GM18498 (cell line): ENCODE data around the gene NCAPD2.
"Not testable (repeated sequence)": the region's sequence is repeated elsewhere in the genome, so short reads cannot be mapped to it uniquely, and the experiment has no call there.

Source experiments
- ATAC-seq: cut with Tn5 transposase; IDR thresholded peaks from one replicate; pipeline ENCODE4 v1.9.1; 2021; ENCODE audit warnings: mild to moderate bottlenecking, moderate library complexity; ENCODE audit not compliant: unreplicated experiment

The NCAPD2 gene

GRCh38 chr12:6532051-6532926, 38.4 kb downstream of the NCAPD2 start:
- ATAC-seq: no peak

DNA sequence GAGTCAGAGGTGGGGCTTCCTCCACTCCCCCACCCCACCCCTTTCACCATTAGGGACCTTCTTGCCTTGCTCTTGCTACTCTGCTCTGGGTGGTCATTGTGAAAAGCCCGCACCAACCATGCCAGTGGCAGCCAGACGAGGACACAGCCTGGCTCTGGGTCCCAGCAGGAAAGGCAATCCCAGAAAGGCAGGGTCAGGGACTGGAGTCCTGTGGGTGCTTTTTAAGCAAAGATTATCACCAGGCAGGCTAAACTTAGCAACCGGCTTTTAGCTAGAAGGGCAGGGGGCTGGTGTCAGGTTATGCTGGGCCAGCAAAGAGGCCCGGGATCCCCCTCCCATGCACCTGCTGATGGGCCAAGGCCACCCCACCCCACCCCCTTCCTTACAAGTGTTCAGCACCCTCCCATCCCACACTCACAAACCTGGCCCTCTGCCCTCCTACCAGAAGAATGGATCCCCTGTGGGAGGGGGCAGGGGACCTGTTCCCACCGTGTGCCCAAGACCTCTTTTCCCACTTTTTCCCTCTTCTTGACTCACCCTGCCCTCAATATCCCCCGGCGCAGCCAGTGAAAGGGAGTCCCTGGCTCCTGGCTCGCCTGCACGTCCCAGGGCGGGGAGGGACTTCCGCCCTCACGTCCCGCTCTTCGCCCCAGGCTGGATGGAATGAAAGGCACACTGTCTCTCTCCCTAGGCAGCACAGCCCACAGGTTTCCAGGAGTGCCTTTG, 39.2 kb downstream of the NCAPD2 start:
- ATAC-seq: peak; percentile 9

- ATAC-seq: no peak
Observed at GRCh38 chr12:6533653-6533922, 39.7 kb downstream of the NCAPD2 start.

- ATAC-seq: peak; percentile 65
Observed at GRCh38 chr12:6533923-6534694, 40.2 kb downstream of the NCAPD2 start, which contains the start of gene GAPDH. Gene GAPDH (plus strand): TSS chr12:6534517. CDS start chr12:6534833, 316 bp downstream.

GRCh38 chr12:6534695-6534944, 40.7 kb downstream of the NCAPD2 start:
- no peak for ATAC-seq

DNA sequence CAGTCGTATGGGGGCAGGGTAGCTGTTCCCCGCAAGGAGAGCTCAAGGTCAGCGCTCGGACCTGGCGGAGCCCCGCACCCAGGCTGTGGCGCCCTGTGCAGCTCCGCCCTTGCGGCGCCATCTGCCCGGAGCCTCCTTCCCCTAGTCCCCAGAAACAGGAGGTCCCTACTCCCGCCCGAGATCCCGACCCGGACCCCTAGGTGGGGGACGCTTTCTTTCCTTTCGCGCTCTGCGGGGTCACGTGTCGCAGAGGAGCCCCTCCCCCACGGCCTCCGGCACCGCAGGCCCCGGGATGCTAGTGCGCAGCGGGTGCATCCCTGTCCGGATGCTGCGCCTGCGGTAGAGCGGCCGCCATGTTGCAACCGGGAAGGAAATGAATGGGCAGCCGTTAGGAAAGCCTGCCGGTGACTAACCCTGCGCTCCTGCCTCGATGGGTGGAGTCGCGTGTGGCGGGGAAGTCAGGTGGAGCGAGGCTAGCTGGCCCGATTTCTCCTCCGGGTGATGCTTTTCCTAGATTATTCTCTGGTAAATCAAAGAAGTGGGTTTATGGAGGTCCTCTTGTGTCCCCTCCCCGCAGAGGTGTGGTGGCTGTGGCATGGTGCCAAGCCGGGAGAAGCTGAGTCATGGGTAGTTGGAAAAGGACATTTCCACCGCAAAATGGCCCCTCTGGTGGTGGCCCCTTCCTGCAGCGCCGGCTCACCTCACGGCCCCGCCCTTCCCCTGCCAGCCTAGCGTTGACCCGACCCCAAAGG, 41.2 kb downstream of the NCAPD2 start:
- peak; percentile 14 for ATAC-seq

- no peak for ATAC-seq
Observed at GRCh38 chr12:6535697-6535946, 41.7 kb downstream of the NCAPD2 start.

DNA sequence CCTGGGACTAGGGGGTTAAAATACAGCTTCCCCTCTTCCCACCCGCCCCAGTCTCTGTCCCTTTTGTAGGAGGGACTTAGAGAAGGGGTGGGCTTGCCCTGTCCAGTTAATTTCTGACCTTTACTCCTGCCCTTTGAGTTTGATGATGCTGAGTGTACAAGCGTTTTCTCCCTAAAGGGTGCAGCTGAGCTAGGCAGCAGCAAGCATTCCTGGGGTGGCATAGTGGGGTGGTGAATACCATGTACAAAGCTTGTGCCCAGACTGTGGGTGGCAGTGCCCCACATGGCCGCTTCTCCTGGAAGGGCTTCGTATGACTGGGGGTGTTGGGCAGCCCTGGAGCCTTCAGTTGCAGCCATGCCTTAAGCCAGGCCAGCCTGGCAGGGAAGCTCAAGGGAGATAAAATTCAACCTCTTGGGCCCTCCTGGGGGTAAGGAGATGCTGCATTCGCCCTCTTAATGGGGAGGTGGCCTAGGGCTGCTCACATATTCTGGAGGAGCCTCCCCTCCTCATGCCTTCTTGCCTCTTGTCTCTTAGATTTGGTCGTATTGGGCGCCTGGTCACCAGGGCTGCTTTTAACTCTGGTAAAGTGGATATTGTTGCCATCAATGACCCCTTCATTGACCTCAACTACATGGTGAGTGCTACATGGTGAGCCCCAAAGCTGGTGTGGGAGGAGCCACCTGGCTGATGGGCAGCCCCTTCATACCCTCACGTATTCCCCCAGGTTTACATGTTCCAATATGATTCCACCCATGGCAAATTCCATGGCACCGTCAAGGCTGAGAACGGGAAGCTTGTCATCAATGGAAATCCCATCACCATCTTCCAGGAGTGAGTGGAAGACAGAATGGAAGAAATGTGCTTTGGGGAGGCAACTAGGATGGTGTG, 42.3 kb downstream of the NCAPD2 start:
- ATAC-seq: no peak

GRCh38 chr12:6536894-6537579, 43.1 kb downstream of the NCAPD2 start:
- no peak for ATAC-seq

DNA sequence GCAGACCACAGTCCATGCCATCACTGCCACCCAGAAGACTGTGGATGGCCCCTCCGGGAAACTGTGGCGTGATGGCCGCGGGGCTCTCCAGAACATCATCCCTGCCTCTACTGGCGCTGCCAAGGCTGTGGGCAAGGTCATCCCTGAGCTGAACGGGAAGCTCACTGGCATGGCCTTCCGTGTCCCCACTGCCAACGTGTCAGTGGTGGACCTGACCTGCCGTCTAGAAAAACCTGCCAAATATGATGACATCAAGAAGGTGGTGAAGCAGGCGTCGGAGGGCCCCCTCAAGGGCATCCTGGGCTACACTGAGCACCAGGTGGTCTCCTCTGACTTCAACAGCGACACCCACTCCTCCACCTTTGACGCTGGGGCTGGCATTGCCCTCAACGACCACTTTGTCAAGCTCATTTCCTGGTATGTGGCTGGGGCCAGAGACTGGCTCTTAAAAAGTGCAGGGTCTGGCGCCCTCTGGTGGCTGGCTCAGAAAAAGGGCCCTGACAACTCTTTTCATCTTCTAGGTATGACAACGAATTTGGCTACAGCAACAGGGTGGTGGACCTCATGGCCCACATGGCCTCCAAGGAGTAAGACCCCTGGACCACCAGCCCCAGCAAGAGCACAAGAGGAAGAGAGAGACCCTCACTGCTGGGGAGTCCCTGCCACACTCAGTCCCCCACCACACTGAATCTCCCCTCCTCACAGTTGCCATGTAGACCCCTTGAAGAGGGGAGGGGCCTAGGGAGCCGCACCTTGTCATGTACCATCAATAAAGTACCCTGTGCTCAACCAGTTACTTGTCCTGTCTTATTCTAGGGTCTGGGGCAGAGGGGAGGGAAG, 43.9 kb downstream of the NCAPD2 start:
- ATAC-seq: not testable (repeated sequence)

GRCh38 chr12:6538420-6539313, 44.8 kb downstream of the NCAPD2 start:
- ATAC-seq: no peak

- ATAC-seq: no peak
Observed at GRCh38 chr12:6539314-6539682, 45.4 kb downstream of the NCAPD2 start.

- no peak for ATAC-seq
Observed at GRCh38 chr12:6539707-6540134, 45.8 kb downstream of the NCAPD2 start.

- no peak for ATAC-seq
Observed at GRCh38 chr12:6540181-6540877, 46.4 kb downstream of the NCAPD2 start.

- no peak for ATAC-seq
Observed at GRCh38 chr12:6541371-6542165, 47.7 kb downstream of the NCAPD2 start.

GRCh38 chr12:6542209-6543009, 48.5 kb downstream of the NCAPD2 start:
- no peak for ATAC-seq
